NCI-H1417 treated with DMSO at 0.1 percent for 48 hours (cell line): ENCODE results near the gene SLC44A3.

Source experiments
- DNase-seq: peaks from one replicate; lab custom pipeline; 2025; lab: John Stamatoyannopoulos, UW

Gene SLC44A3

GRCh38 chr1:94803106-94803505 lies 17.1 kb upstream of the SLC44A3 start:
- DNase-seq, result no peak

DNA sequence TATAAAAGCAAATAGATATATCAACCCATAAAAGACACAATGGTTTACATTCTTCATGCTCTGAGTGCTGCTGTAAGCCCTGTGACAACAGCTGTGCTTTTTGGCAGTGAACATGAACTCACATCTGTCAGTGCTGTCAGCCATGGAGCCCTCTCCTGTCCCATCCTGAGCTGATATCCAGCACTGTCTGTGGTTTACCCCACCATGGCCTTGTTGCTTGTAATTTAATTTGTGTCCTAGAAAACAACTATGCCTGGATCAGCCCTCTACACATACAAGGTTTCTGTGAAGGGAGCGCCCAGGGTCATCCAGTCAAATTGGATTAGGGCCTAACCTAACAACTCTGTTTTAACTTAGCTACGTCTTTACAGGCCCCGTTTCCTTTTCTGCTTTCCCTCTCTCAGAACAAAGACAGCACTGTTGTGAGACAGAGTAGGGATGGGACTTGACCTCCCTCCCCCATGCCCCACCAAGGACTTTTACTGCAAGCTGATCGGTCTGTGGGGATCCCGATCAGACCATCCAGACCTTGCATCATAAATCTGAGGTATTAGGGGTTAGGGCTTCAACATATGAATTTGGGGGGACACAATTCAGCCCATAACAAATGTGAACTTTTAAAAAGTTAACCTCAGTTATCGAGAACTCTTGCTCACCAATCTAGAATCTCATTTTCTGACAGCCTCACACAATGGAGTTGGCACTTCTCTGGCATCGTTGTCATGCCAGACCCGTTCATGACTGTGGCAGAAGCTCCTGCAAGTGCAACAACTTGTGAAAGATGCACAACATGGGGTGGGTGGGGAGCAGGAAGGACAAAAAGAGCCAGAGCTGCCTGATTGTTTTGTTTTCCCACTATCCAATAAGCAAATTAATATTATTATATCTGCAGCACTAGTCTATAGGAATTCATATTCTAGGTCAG lies 16.4 kb upstream of the SLC44A3 start:
- no peak for DNase-seq

GRCh38 chr1:94804442-94804837 lies 15.7 kb upstream of the SLC44A3 start:
- DNase-seq, result no peak

GRCh38 chr1:94805912-94806311 lies 14.2 kb upstream of the SLC44A3 start:
- no peak for DNase-seq

- no peak for DNase-seq
Measured at GRCh38 chr1:94806441-94806871, 13.7 kb upstream of the SLC44A3 start.

GRCh38 chr1:94807742-94808491 lies 12.2 kb upstream of the SLC44A3 start:
- DNase-seq, result no peak

DNA sequence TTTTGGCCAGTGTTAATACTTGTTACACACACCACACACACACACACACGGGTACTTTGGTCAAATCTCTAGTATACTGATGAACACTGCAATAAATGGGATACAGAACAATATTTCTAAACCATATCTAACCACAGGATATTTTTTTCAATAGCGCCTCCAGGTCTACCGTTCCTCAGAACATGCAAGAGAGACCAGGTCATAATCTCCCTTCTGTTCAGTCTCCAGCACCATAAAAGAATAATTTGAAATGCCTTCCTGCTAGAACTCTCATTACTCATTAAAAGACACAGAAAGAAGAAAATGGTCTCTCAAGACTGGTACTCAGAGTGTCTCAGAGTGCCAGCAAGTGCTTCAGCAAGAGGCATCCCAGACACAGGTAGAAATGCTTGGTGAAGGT lies 11.5 kb upstream of the SLC44A3 start:
- DNase-seq, result no peak

DNA sequence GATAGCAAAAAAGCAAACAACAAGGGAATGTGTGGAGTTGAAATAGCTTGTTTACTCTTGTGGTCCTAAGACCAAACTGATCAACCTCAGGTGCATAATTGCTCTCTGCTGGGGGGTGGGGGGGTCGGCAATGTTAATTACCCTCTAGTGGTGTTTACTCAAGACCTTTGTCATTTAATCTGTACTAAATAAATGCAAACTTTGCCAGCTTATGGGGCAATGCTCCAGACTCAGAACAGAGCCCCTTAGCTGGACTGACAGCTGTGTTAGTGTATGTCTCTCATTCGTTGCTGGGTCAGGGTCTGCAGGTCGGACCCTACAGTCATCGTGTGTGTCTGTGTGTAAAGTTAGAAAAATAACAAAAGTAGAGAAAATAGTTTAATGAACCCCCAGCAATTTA lies 7.2 kb upstream of the SLC44A3 start:
- DNase-seq, result no peak

GRCh38 chr1:94816030-94816429 lies 4.1 kb upstream of the SLC44A3 start:
- DNase-seq, result no peak

DNA sequence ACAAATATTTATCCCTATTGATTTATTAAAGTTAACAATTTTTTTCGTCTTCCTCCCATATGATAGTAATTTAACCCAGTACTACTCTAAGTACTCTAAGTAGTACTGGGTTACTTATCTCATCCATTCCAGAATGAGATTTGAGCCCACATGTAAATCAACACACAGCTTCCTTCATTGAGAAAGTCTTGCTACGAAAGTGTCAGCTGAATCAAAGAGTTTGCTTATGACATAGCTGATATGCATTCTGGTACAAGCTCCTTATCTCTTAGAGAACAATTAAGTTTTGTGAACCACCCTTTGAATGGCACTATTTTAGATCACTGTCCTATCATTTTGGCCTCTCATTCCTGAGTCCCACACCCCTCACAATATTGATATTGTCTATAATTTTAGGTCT lies 2.4 kb upstream of the SLC44A3 start:
- no peak for DNase-seq

DNA sequence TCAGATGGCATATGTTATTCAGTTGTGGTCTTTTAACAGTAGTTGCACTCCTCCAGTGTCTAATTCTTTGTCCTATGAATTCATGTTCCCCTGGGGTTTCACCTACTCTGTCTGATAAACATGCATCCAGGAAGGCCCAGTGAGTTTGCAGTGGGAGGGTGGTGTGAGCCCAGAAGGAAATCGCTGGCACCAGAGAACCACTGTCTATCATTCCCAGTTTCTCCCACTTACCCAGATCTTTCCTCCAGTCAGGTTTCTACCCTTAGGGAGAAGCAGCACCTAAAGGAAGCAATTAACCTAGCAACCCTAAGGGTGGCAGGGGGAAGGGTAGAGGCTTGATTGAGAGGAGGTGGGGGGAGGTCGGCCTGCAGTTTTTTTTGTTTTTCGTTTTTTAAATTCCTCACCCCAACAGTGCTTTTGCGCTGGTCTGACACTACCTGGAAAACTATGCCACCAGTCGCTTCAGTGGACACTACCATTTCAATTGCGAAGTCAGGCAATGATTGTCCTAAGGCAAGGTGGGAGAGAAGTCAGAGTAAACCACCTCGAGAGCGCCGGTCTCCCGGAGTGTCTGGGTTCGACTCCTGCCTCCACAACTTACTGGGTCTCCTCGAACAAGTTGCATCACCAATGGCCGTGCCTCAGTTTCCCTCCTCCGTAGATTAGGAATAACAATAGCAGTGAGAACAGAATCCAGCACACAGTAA lies 766 bp upstream of the SLC44A3 start:
- no peak for DNase-seq

- DNase-seq, result no peak
Measured at GRCh38 chr1:94820936-94821335, 779 bp downstream of the SLC44A3 start.

DNA sequence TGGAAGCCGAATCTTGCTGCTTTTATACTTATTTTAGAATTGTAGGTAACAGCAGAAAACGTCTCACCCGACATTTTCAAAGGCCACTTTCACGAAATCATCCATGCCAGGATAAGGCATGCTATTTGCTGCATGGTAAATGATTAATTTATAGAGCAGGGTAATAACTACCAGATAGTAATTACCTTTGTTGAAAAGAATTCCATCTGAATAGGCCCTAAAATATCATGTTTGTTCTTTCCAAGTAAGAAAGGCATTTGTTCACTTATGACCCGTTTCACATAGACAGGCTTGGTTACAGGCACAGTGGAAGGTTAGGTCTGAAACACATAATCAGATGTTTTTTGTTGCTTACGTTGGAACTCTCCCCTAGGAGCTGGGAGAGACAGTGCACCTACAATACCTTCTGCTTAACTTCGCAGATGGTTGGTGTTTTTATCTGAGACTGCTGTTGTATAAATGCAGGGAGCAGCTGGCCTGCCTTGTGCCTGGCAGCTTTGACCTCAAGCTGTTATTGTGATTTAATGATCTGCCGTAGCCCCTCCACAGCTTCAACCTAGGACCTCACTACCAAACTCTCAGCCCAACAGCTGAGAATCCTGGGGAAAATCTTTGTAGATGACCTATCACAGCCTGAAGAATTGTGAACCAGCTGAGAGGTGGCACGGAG lies 1.6 kb downstream of the SLC44A3 start:
- no peak for DNase-seq

GRCh38 chr1:94823116-94823515 lies 3.0 kb downstream of the SLC44A3 start:
- no peak for DNase-seq

GRCh38 chr1:94825936-94826335 lies 5.8 kb downstream of the SLC44A3 start:
- no peak for DNase-seq

GRCh38 chr1:94827434-94827833 lies 7.3 kb downstream of the SLC44A3 start:
- DNase-seq, result no peak

DNA sequence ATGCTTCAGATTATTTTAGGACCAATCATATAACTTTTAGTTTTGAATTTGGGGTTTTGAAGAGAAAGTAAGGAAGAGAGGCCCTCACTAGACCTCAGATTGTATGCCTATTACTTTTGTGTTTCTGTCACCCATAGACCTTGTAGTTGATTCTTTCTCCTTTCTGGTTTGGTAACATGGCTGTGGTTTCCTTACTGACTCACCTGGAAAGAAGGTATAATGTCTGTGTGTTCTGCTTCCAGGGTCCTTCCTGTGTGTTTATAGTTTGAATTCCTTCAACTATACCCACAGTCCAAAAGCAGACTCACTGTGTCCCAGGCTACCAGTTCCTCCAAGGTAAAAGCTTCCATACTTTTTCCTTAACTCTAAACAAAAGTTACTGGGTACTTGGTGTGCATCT lies 8.1 kb downstream of the SLC44A3 start:
- no peak for DNase-seq

GRCh38 chr1:94831641-94832040 lies 11.5 kb downstream of the SLC44A3 start:
- no peak for DNase-seq

GRCh38 chr1:94832446-94832845 lies 12.3 kb downstream of the SLC44A3 start:
- no peak for DNase-seq

- no peak for DNase-seq
Measured at GRCh38 chr1:94832931-94833585, 12.9 kb downstream of the SLC44A3 start.

GRCh38 chr1:94836891-94837290 lies 16.7 kb downstream of the SLC44A3 start:
- DNase-seq, result no peak
